Panc1 (cell line): Measurements from ENCODE around the gene CLPX. TPM values are rescaled to one million over a fixed set of nuclear protein-coding genes. Genes with fewer than 3 reads are reported as not detected.

Experiments used
- ATAC-seq: fragments of 200-7000 bp; cut with Tn5 transposase; 2 replicates; pipeline ENCODE4 v1.9.1; 2020; ENCODE audit warnings: mild to moderate bottlenecking, moderate library complexity
- BruUV-seq: library from RNA; stranded (reverse); fragments of 400-500 nt; replicated peaks from 2 replicates; lab custom pipeline; 2021; lab: Mats Ljungman, UMichigan
- CTCF ChIA-PET: fragments of 300-600 bp; sonication (Branson Sonifier 250); formaldehyde crosslinking; loops from one replicate; lab custom pipeline; 2022; ENCODE audit warnings: antibody characterized with exemption; lab: Charles Lee
- POLR2A ChIA-PET: fragments of 300-600 bp; sonication (Branson Sonifier 250); formaldehyde crosslinking; loops from one replicate; lab custom pipeline; 2022; ENCODE audit warnings: antibody characterized with exemption; lab: Charles Lee
- DNase-seq: peaks from one replicate; pipeline ENCODE4 v3.0.0-alpha.2; 2010; ENCODE audit warnings: low read depth, low spot score
- H3K27ac ChIP-seq: 2 replicates; pipeline ENCODE4 v1.5.1; 2011; ENCODE audit warnings: mild to moderate bottlenecking, low read length, inconsistent platforms
- H3K27me3 ChIP-seq: fragments of 200-500 bp; sonication (Bioruptor generic); 2 replicates; pipeline ENCODE4 v1.6.0; 2014; ENCODE audit warnings: low read length, inconsistent platforms; ENCODE audit not compliant: control insufficient read depth, insufficient read depth
- H3K36me3 ChIP-seq: fragments of 200-500 bp; sonication (Bioruptor generic); 2 replicates; pipeline ENCODE4 v1.5.1; 2014; ENCODE audit warnings: inconsistent platforms, mild to moderate bottlenecking, low read length, moderate library complexity; ENCODE audit not compliant: control insufficient read depth, insufficient read depth
- H3K4me1 ChIP-seq: 2 replicates; pipeline ENCODE4 v1.5.1; 2011; ENCODE audit warnings: inconsistent platforms, mild to moderate bottlenecking, low read length, moderate library complexity; ENCODE audit not compliant: control insufficient read depth, insufficient read depth
- H3K4me3 ChIP-seq, 2 experiments: 2 replicates each; pipeline ENCODE4 v1.5.1; 2011 to 2012; ENCODE audit warnings: low read depth in 2 of 2, low read length in 2 of 2, mild to moderate bottlenecking in 2 of 2, inconsistent platforms in 1 of 2, moderate library complexity in 1 of 2
- H3K9me3 ChIP-seq: fragments of 200-500 bp; sonication (Bioruptor generic); 2 replicates; pipeline ENCODE4 v1.5.1; 2014; ENCODE audit warnings: low read depth, mild to moderate bottlenecking, inconsistent platforms, low read length, moderate library complexity; ENCODE audit not compliant: control insufficient read depth, insufficient read depth
- POLR2AphosphoS5 ChIP-seq: IDR thresholded peaks from 2 replicates; pipeline ENCODE4 v1.6.1; 2012; ENCODE audit warnings: mild to moderate bottlenecking, low read depth, low read length, moderate library complexity
- SIN3A ChIP-seq: IDR thresholded peaks from 2 replicates; pipeline ENCODE4 v1.6.1; 2012; ENCODE audit warnings: low read depth, mild to moderate bottlenecking, low read length, moderate library complexity, borderline replicate concordance; ENCODE audit not compliant: insufficient read depth
- TCF7L2 ChIP-seq: IDR thresholded peaks from 2 replicates; pipeline ENCODE4 v1.6.1; 2011; ENCODE audit warnings: mild to moderate bottlenecking, low read depth, low read length, inconsistent platforms
- in situ Hi-C: cut with HindIII; loops from 2 replicates; pipeline ENCODE4 v1.10.0; 2016; ENCODE audit warnings: low sequenced_read_pairs, low pct_unique_long_range_greater_than_20kb
- intact Hi-C: fragments of 100-400 bp; cut with micrococcal nuclease; formaldehyde crosslinking; loops from one replicate; pipeline ENCODE4 v1.10.0; 2022; ENCODE audit not compliant: unreplicated experiment
- total RNA-seq: library from RNA; stranded (reverse); gene quantifications from one replicate; pipeline ENCODE4 v1.2.1, GENCODE V29; 2021; ENCODE audit not compliant: unreplicated experiment
- TF ChIP-seq, protein P1 (sequence below), 2 experiments: IDR thresholded peaks; 2 replicates each; pipeline ENCODE4 v1.6.1; 2011 to 2012; ENCODE audit warnings: low read depth in 2 of 2, control low read depth in 1 of 2, low read length in 1 of 2, mild to moderate bottlenecking in 1 of 2, moderate library complexity in 1 of 2; ENCODE audit not compliant: insufficient read depth in 1 of 2
- TF ChIP-seq, protein P2 (sequence below): fragments of 450-650 bp; IDR thresholded peaks from 2 replicates; pipeline ENCODE4 v1.5.1; 2017; ENCODE audit warnings: mild to moderate bottlenecking

Gene CLPX
- total RNA-seq, 1 experiment from 2014 or later: 49.9 TPM

DNA sequence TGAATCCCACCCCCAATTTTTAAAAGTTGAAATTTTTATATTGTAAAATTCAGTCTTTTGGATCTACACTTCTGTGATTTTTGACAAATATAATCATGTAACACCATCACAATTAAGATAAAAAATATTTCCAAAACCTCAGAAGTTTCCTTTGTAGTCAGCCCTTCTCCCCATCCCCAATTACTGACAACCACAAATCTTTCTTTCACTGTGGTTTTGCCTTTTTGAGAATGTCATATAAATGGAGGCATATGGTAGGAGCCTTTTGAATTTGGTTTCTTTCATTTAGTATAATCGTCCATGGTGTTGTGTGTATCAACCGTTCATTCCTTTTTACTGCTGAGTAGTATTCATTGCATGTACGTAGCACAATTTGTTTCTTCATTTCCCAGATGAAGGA lies 34.0 kb upstream of the CLPX start:
- intact Hi-C loops: no loop called here
- TF ChIP-seq, protein P1, sequence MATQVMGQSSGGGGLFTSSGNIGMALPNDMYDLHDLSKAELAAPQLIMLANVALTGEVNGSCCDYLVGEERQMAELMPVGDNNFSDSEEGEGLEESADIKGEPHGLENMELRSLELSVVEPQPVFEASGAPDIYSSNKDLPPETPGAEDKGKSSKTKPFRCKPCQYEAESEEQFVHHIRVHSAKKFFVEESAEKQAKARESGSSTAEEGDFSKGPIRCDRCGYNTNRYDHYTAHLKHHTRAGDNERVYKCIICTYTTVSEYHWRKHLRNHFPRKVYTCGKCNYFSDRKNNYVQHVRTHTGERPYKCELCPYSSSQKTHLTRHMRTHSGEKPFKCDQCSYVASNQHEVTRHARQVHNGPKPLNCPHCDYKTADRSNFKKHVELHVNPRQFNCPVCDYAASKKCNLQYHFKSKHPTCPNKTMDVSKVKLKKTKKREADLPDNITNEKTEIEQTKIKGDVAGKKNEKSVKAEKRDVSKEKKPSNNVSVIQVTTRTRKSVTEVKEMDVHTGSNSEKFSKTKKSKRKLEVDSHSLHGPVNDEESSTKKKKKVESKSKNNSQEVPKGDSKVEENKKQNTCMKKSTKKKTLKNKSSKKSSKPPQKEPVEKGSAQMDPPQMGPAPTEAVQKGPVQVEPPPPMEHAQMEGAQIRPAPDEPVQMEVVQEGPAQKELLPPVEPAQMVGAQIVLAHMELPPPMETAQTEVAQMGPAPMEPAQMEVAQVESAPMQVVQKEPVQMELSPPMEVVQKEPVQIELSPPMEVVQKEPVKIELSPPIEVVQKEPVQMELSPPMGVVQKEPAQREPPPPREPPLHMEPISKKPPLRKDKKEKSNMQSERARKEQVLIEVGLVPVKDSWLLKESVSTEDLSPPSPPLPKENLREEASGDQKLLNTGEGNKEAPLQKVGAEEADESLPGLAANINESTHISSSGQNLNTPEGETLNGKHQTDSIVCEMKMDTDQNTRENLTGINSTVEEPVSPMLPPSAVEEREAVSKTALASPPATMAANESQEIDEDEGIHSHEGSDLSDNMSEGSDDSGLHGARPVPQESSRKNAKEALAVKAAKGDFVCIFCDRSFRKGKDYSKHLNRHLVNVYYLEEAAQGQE (IDR thresholded peaks at IDR 0.05; ENCODE audit: insufficient read depth in 1 of 2, low read depth in 2 of 2, low read length in 1 of 2): no peak
- TF ChIP-seq, protein P2, sequence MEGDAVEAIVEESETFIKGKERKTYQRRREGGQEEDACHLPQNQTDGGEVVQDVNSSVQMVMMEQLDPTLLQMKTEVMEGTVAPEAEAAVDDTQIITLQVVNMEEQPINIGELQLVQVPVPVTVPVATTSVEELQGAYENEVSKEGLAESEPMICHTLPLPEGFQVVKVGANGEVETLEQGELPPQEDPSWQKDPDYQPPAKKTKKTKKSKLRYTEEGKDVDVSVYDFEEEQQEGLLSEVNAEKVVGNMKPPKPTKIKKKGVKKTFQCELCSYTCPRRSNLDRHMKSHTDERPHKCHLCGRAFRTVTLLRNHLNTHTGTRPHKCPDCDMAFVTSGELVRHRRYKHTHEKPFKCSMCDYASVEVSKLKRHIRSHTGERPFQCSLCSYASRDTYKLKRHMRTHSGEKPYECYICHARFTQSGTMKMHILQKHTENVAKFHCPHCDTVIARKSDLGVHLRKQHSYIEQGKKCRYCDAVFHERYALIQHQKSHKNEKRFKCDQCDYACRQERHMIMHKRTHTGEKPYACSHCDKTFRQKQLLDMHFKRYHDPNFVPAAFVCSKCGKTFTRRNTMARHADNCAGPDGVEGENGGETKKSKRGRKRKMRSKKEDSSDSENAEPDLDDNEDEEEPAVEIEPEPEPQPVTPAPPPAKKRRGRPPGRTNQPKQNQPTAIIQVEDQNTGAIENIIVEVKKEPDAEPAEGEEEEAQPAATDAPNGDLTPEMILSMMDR: no peak
- TF ChIP-seq SIN3A (no peak), POLR2AphosphoS5 (no peak), TCF7L2 (no peak)
- no TSS peak for BruUV-seq
- POLR2A ChIA-PET: no interaction called here
- Histone ChIP-seq H3K4me1 (no peaks in the 10 kb centered on the region), H3K4me3 (no peak overlapping the region), H3K27ac (no peak overlapping the region), H3K9me3 (no peaks in the 10 kb centered on the region), H3K36me3 (no peaks in the 10 kb centered on the region), H3K27me3 (no peaks in the 10 kb centered on the region)
- in situ Hi-C loops: no loop called here
- DNase-seq: no peak
- CTCF ChIA-PET: no interaction called here
- no peak for ATAC-seq

DNA sequence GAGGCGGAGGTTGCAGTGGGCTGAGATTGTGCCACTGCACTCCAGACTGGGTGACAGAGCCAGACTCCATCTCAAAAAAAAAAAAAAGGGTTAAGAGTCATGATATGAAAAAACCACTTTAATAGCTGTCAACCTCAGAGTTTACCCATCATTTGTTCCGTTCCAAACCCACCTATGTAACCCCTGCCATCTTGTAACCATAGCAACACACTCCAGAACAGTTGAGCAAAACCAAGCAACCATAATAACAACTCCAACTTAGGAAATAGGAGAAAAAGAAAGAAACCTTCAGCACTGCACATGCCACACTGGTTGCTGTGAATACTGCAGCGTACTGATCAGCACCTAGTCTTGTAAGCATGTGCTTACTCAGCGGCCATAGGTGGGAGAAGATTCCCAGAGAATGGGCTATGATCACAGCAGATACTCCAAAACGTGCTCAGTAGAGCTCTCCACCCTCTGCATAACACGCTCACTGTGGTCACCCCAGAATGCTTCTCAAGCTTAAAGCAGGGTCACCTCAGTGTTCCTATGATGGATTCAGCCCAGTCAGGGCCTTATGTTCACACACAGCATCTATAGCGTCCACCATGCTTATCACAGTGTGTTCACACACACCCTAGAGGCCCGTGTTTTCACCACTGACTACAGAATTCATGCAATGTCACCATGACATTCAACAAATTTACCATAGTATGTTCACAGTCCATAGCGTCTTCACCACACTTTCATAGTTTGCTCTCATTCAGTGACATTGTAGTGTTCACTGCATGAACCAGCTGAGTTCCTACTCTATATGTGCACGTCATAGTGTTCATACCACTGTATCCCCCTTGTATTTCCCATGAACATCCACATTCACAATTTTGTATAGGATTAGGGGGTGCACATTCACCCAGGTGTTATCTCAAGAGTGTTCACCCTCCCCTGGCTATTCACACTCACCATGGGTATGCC lies 32.7 kb upstream of the CLPX start:
- CTCF ChIA-PET: interaction anchor here (0.7 kb wide), 1 partner anchor 12 kb away, joined by 3 read pairs; no protein-coding TSS in a partner anchor
- DNase-seq: no peak
- Histone ChIP-seq H3K4me3 (no peak overlapping the region), H3K27me3 (no peaks in the 10 kb centered on the region), H3K27ac (no peak overlapping the region), H3K36me3 (no peaks in the 10 kb centered on the region), H3K4me1 (no peaks in the 10 kb centered on the region), H3K9me3 (no peaks in the 10 kb centered on the region)
- TF ChIP-seq POLR2AphosphoS5 (no peak), TCF7L2 (no peak), SIN3A (no peak)
- TF ChIP-seq, protein P1 (IDR thresholded peaks at IDR 0.05; ENCODE audit: insufficient read depth in 1 of 2, low read depth in 2 of 2, low read length in 1 of 2): no peak
- TF ChIP-seq, protein P2: no peak
- no TSS peak for BruUV-seq
- 0 out of 2 replicates have a peak, but pooled peaks have one; percentile 18 for ATAC-seq
- in situ Hi-C loops: no loop called here
- POLR2A ChIA-PET: interaction anchor here (0.7 kb wide), 1 partner anchor 902 kb away, joined by 13 read pairs; no protein-coding TSS in a partner anchor
- intact Hi-C loops: no loop called here
